Endometrial microvascular endothelial cells (primary cell): ENCODE results near the gene MOB3B. TPM values are rescaled to one million over a fixed set of nuclear protein-coding genes. Genes with fewer than 3 reads are reported as not detected.

Experiments used
- in situ Hi-C: cut with HindIII; loops from 2 replicates; pipeline ENCODE4 v1.10.0; 2017; ENCODE audit warnings: low sequenced_read_pairs, low pct_unique_long_range_greater_than_20kb; ENCODE audit errors: inconsistent ontology term
- total RNA-seq: library from RNA; depleted of rRNA; stranded (reverse); fragments of >200 nt; gene quantifications from one replicate; pipeline ENCODE4 v1.2.3, GENCODE V29; 2015; ENCODE audit errors: inconsistent ontology term

The MOB3B gene
- total RNA-seq, 1 donor from 2014 or later = 0.09 TPM

DNA sequence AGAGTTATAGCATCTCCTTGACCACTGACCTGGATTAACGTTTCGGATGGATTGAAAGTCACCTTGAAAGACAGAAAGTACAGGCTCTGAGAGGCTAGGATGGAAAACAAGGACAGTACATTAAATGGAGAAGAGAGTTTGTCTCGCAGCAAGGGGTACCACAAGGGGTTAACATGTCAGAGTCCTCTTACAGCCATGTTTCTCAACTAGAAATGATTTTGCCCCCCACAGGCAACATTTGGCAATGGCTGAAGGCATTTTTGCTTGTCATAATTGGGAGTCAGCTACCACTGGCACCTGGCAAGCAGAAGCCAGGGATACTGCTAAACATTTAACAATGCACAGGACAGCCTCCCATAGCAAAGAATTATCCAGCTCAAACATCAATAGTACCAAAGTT, 141.9 kb downstream of the MOB3B start:
- in situ Hi-C loops = no loop called here

DNA sequence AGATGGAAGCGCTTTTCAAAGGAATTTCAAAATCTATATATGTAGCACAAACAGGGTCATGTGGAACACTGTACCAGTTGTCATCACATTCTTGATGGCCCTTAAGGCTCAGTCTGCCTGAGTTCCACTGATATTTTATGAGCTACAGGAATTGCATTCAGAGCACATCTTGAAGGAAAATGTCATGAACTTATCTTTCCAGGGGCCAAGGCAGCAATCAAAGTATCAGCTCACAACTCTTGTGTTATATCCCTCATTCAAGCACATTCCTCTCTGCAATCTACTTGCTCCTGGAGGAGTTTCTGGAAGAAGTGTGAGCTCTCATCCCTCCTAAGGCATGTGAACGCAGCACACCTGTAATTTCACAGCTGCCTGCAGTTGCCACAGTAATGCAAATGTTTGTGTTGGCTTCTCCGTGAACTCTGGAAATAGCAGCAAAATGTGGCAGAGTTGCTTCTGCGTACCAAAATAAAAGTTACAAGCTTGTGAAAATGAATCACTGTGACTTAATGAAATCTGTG, 143.0 kb downstream of the MOB3B start:
- in situ Hi-C loops = no loop called here

DNA sequence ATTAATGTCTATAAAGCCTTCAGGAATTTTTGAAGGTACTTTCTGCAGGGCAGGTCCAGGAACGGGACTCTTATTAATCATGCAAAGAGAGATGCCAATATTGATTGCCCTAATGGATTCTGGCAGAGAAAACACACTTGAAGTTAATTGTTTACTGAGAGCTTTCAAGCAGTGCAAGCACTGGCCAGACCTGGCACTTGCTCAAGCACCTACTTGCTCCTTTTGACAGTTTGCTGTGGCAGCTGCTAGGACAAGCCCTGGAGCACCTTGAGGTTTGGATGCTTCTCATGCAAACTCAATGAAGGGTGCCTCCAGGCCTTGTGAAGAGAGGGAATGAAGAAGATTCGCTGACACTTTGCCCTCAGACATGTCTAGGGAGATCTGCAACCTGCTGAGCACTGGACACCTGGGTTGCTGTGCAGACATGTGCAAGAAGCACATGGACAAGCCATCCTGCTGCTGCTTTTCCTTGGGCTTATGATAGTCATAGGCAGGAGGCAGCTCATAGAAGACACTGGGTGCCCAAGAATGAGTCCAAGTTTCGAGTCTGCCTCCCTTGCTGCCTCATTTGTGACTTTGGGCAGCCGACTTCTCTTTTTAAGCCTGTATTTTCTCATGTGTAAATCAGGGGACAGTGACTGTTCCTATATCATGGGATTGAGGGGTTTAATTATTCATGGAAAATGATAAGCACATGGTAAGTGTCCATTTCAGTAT, 143.8 kb downstream of the MOB3B start:
- in situ Hi-C loops = no loop called here

DNA sequence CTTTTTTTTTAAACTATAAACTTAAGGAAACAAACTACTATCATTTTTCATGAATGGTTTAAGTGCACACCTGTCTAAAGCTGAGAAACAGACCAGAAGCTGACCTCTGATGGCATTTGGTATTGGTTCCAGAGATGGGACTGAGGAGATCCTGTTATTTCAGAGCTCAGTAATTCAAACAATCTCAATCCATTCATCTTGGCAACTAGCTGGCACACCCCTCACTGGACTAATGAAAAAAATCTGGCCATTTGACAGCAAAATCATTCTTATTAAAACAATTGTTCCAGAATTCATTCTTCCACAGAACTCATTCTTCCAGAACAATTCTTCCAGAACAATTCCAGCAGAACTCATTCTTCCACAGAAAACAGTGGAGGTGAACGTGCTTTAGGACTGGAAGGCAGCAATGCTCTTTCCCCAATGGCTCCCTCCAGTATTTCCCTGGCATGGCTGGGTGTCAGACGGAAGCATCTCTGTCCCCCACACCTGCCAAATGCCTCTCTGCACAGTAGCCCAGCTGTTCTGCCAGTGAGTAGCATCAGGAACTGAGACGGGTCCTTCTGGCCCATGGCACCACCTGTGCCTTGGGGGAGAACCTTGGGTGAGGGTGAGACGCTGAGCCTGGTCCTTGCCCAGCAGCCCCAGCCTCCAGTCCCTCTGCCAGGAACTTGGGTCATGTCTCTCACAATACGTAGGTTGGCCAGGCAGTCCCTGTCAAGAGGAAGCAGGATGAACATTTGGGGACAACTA, 145.2 kb downstream of the MOB3B start:
- in situ Hi-C loops = no loop called here

DNA sequence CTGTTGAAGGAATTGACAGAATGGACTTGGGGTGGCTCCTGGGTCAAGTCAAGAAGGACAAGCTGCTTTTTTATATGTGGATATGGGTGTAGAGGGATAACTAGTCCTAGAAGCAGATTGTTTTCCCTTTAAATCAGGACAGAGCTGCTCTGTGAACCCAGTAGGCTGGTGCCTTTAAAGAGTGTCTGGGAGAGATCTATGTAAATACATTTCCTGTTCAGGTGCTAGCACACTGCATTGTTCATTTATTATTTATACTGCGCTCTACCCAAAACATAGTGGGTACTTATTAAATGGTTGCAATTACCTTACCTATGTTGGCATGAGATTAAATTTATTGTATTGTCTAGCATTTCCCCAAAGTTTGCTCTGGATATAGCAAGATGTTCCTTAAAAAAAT, 146.1 kb downstream of the MOB3B start:
- in situ Hi-C loops = no loop called here

DNA sequence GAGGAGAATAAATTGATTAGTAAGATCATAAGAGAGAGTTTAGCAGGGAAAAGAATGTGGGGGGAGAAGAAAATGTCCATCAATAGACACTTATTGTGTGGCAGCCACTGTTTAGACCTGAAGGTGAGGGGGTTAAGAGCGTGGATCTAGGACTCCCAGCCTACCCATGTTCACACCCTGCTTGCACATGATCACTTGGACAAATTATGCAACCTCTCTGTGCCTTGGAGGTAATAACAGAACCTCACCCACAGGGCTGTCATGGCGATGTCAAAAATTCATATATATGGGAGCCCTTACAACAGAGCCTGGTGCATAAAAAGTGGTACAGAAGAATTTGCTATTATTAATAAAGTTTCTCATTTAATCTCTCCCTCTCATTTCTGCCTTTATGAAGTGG, 146.6 kb downstream of the MOB3B start:
- in situ Hi-C loops = no loop called here

DNA sequence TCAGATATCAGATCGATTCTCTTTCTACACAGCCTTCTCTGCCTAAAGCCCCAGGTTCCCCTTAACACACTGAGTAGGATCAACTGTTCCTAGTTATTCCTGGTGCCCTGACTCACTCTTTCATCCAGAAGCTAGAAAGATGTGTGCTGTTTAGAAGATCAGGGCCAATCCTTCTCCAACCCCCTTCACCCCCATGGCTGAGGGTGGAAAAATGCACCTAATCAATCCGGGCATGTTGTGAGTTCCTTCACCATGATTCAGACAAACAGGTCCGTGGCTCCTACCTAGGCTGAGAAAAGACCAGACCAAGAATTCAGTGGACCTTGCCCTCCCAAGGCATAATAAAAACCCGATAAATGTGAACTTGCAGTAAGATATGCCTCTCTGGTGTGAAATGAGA, 147.3 kb downstream of the MOB3B start:
- in situ Hi-C loops = no loop called here

DNA sequence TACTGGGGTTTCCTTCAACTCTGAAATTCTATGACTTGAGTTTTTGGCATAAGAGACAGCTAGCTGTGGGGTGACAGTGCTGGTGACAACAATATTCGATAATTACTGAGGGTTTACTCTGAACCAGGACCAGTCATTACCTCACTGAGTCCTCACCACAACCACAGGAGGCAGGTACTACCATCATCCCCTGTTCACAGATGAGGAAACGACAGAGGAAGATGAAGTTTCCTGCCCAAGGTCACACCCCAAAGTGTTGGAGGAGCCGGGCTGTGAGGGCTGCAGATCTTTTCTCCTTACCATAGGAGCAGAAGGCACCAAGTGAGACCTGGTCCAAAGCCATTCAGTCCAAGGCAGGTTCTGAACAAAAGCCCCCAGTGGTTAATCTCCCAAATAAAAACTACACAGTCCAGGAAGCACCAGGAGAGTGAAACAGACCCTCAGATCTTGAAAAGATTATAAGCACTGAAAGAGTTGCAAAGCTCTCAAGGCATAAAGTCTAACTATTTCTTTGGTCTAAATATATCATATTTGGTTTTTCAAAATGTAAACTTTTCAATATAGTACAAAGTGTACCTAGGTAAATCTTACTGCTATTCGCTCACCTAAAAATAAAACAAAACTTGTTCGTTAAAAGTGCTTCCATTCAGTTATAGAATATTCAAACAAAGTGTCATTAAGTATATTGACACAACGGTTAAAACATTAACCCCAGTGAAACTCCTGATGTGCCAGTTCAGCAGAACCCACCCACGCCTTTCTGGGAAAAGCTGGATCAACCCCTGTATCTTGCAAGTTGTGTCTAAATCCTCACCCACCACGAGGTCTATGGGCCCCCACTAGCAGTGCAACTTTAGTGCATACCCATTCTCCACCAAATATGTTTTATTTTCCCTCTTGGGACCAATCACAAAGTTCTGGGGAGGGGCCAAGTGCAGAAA, 150.0 kb downstream of the MOB3B start:
- in situ Hi-C loops = no loop called here

DNA sequence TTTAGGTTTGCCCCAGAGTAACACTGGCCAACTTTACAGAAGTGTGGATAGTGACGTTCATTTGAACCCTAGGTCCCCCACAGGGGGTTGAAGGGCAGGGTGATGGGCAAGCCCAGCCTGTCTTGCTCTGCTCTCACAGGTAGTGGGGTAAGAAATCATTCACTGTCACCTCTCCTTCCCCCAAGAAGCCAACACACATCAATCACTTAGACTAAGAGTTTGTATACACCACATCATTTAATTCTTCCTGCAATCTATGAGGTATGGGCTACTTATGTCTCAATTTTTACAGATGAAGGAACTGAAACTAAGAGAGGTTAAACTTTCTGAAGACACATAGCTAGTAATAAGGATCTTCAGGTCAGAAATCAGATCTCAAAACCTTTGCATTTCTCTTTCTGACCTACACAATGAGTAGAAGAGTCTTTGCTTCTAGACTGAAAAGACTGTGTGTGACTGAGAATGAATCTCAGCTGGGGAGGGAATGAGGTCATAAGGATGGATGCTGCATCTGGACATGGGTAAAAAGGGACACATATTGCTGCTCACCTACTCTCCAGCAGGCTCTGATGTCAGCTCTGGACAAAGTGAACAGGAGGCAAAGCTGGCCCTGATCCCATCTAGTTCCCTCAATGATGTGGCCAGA, 151.7 kb downstream of the MOB3B start:
- in situ Hi-C loops = no loop called here

DNA sequence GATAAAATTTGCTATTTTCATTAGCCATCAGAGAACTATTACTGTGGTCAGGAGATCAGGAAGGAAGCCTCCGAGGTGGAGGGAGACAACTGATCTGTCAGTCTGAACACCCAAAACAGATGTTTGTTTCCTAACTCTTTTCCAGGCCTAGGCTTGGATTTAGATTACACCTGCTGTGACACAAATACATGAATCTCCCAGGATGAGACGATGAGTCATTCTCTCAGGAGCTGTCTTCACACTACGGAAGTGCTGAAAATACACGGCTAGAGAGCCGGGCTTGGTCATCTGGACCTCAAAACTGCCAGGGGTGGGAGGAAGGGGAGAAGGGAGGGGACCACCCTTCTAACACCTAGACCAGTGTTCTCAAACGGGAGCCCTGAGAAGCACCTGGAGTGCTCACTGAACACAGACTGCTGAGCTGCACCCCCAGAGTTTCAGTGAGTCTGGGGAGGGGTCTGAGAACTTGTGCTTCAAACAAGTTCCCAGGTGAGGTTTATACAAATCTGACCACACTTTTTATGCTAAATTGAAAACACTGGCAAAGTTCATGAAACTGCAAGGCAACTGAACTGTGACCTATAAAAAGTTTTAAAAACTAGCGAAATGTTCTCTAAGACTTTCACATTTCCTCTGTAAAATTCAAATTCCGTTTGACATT, 152.3 kb downstream of the MOB3B start:
- in situ Hi-C loops = no loop called here

DNA sequence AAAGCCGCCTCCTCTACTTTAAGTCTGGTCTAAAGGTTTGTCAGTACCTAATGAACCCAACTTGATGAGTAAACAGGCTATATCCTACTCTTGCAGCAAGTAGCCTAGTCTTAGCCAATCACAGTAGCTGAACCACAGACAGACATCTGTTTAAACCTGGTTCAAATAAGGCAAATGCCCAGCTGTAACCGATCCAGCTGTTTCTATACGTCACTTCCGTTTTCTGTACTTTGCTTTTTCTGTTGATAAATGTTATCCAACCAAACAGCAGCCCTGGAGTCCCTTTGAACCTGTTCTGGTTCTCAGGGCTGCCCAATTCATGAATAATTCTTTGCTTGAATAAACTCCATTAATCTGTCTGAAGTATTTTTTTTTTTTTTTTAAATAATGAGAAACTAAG, 155.8 kb downstream of the MOB3B start:
- in situ Hi-C loops = no loop called here

DNA sequence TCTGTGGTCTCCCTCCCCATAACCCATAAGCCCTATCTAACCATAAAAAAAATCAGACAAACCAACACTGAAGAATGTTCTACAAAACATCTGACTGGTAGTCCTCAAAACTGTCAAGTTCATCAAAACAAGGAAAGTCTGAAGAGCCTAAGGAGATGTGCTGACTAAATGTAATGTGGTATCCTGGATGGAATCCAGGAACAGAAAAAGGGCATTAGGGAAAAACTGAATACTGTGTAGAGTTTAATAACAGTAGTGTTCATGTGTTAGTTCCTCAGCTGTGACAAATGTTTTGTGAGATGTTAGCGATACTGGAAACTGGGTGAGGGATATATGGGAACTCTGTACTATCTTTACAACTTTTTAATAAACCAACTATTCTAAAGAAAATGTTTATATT, 157.0 kb downstream of the MOB3B start:
- in situ Hi-C loops = no loop called here

DNA sequence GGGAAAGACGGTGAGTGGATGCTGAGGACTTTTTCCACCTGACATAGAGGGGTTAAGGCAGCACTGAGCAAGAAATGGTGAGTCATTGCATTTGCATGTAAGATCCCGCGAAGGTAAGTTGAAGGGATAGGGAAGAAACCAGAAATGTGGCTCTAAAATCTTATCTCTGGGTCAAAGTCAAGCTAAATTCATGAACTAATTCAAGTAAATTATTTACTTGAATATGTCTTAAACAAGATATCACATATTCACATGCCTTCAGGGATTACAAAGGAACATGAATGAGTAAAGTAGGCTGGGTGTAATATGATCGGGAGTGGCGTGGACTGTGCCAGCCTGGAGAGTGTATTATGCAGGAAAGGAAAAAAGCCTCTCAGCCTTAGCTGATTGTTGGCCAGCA, 158.2 kb downstream of the MOB3B start:
- in situ Hi-C loops = no loop called here

DNA sequence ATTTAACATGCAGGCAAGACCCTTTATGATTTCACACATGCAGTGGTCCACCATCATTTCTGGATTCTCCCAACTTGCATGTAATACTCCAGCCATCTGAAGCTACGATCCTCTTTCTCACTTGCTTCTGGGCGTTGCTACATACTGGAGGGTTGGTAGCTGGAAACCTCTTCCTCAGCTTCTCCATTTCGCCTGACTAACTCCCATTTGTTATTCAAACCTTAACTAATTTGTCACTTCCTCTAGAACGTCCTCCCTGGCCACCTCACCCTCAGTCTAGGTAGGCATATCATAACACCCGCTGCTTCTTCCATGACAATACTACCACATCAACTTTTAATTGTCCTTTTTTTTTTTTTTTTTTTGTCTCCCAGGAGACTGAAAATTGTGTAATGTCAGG, 160.0 kb downstream of the MOB3B start:
- in situ Hi-C loops = no loop called here

DNA sequence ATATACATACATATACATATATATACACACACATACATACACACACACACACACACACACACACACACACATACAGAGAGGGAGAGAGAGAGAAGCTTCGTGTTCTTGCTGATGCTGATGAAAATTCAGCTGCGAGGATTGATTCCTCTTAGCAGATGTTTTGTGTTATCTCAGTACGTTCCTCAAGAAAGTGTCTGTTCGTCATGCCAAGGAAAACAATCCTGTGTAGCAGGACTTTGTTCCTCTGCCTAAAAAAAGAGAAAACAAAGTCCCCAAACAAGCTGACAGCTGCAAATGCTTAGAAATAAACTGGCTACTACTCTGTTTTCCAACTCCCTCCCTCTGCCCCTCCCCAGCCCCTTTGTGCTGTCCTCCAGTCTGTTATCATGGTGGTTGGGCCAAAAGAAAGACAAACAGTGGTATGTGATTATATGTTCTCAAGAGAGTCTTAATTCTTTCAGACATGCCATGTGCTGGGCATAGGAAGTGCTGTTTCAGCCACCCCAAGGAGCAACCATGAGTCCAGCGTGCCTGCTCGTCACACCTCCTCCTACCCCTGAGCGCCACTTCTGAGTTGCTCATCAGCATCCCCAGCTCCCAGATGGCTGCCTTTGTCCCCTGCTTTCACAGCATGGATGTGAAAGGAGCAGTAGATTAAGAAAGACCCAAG, 161.2 kb downstream of the MOB3B start:
- in situ Hi-C loops = no loop called here

DNA sequence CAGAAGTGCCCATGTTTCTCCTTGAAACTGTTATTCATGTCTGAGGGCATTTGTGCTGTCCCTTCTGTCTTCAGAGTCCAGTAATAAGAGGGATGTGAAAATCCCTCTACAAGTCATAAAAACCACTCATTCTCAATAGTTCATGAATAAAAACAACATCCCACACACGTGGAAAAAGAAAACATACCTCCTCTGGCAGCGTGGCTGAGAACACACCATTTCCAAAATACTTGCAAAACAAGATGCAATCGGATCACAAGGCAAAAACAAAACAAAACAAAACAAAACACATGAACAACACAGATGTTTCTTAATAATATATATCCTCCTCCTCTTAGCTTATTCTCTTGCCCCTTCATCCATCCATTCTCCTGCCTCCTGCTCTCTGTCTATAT, 161.7 kb downstream of the MOB3B start:
- in situ Hi-C loops = no loop called here

DNA sequence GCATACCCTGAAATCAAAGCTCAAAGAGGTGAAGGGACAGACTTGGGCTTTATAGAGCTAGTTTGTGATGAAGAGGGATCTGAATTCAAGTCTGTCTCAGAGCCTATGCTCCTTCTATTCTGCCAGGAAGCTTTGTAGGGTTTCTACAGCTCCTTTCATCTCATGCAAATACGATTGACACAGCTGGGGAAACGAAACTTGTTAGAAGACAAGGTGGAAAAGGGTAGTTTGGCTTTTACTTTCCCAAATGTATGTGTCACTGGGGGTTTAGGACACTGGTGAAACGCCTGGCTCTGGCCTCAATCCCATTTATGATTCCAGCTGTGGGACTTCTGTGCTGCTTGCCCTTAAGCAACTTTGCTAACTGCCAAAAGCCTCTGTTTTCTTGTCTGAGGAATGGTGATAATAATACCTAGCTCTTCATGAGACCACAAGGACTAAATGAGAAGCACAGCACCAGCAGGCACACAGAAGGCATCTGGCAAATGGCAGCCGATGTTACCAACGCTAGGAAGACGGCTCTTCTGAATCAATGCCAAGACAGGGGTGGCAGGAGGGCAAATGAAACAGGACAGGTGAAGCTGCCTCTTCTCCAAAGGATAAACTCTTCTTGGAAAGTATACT, 162.3 kb downstream of the MOB3B start:
- in situ Hi-C loops = no loop called here
